ENCODE results near the gene DIO3. TPM values are rescaled to one million over a fixed set of nuclear protein-coding genes. Genes with fewer than 3 reads are reported as not detected.
A peak's percentile ranks its signal among the peaks of the same experiment; 100 is the strongest.

DIO3 gene
- total RNA-seq, 1 donor from 2014 or later, result 1.9 TPM

- peak overlapping the region; percentile 65 for H3K27ac ChIP-seq
- TF ChIP-seq, protein P1, sequence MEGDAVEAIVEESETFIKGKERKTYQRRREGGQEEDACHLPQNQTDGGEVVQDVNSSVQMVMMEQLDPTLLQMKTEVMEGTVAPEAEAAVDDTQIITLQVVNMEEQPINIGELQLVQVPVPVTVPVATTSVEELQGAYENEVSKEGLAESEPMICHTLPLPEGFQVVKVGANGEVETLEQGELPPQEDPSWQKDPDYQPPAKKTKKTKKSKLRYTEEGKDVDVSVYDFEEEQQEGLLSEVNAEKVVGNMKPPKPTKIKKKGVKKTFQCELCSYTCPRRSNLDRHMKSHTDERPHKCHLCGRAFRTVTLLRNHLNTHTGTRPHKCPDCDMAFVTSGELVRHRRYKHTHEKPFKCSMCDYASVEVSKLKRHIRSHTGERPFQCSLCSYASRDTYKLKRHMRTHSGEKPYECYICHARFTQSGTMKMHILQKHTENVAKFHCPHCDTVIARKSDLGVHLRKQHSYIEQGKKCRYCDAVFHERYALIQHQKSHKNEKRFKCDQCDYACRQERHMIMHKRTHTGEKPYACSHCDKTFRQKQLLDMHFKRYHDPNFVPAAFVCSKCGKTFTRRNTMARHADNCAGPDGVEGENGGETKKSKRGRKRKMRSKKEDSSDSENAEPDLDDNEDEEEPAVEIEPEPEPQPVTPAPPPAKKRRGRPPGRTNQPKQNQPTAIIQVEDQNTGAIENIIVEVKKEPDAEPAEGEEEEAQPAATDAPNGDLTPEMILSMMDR (IDR thresholded peaks at IDR 0.05), result no peak
- ATAC-seq, result peak; percentile 48 to 54
- peaks cover 48% of the 10 kb centered on the region for H3K4me1 ChIP-seq
- H3K4me3 ChIP-seq, result no peak overlapping the region
- no peaks in the 10 kb centered on the region for H3K36me3 ChIP-seq
- DNase-seq, result peak; percentile 61
- intact Hi-C loops (cut with DNase I), result no loop called here
- no peaks in the 10 kb centered on the region for H3K27me3 ChIP-seq (ENCODE audit: low read depth)
- H3K9me3 ChIP-seq, result no peaks in the 10 kb centered on the region
Measured at GRCh38 chr14:101518611-101519473, 42.5 kb upstream of the DIO3 start.

DNA sequence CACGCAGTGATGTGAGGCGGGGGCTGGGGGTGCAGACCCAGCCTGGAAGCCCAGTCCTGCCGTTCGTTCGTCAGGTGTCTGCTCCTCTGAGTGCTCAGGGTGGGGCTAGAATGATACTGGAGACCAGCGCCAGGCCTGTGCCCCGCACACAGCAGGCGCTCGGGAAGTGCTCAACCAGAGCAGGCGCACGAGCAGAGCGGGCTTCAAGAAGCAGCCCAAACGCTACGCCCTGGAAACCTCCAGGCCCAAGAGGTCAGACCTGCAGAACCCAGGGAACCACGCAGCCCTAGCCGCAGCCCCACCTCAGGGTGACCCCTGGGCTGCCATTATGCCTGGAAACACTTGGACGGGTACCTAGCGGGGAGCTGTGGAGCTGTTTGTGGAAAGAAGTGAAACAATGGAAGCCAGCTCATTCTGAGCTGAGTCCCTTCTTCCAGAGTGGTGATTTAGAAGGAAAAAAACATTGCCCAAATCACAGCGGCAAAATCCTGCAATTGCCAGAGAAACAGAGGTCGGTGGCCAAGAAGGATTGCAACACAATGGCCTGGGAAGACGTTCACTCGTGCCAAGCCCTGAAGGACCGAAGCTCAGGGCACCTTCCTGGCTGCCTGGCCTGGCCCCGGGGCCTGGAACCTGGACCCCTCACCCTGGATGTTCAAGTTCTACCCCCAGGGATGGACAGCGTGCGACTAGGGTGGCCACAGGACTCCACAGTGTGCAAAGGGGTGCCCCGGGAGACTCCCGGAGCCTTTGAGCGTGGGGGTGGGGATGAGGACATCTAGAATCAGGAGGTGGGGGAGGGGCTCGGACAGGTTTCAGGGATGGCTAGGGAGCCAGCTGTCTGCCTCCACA is 40.4 kb upstream of the DIO3 start:
- peak overlapping the region; percentile 36 for H3K27ac ChIP-seq

GRCh38 chr14:101521473-101521915 is 39.8 kb upstream of the DIO3 start:
- ATAC-seq (no peak), DNase-seq (no peak)
- intact Hi-C loops (cut with DNase I), result no loop called here
- TF ChIP-seq, protein P1 (IDR thresholded peaks at IDR 0.05), result no peak
- H3K27ac ChIP-seq, result no peak overlapping the region
- peaks cover 48% of the 10 kb centered on the region for H3K4me1 ChIP-seq
- no peaks in the 10 kb centered on the region for H3K36me3 ChIP-seq
- H3K4me3 ChIP-seq, result no peak overlapping the region
- no peaks in the 10 kb centered on the region for H3K9me3 ChIP-seq
- H3K27me3 ChIP-seq (ENCODE audit: low read depth), result no peaks in the 10 kb centered on the region

More for the DNA sequence above, 40.4 kb upstream of the DIO3 start:
- DNase-seq (no peak), ATAC-seq (no peak)
- peaks cover 48% of the 10 kb centered on the region for H3K4me1 ChIP-seq
- no peak overlapping the region for H3K4me3 ChIP-seq
- H3K36me3 ChIP-seq, result no peaks in the 10 kb centered on the region
- no peaks in the 10 kb centered on the region for H3K27me3 ChIP-seq (ENCODE audit: low read depth)
- H3K9me3 ChIP-seq, result no peaks in the 10 kb centered on the region
- TF ChIP-seq, protein P1 (IDR thresholded peaks at IDR 0.05), result no peak
- intact Hi-C loops (cut with DNase I), result no loop called here

GRCh38 chr14:101521978-101522377 is 39.3 kb upstream of the DIO3 start:
- H3K36me3 ChIP-seq, result no peaks in the 10 kb centered on the region
- DNase-seq (no peak), ATAC-seq (no peak)
- TF ChIP-seq, protein P1 (IDR thresholded peaks at IDR 0.05), result no peak
- H3K4me1 ChIP-seq, result peaks cover 48% of the 10 kb centered on the region
- H3K9me3 ChIP-seq, result no peaks in the 10 kb centered on the region
- intact Hi-C loops (cut with DNase I), result no loop called here
- H3K4me3 ChIP-seq, result no peak overlapping the region
- no peaks in the 10 kb centered on the region for H3K27me3 ChIP-seq (ENCODE audit: low read depth)
- H3K27ac ChIP-seq, result no peak overlapping the region

DNA sequence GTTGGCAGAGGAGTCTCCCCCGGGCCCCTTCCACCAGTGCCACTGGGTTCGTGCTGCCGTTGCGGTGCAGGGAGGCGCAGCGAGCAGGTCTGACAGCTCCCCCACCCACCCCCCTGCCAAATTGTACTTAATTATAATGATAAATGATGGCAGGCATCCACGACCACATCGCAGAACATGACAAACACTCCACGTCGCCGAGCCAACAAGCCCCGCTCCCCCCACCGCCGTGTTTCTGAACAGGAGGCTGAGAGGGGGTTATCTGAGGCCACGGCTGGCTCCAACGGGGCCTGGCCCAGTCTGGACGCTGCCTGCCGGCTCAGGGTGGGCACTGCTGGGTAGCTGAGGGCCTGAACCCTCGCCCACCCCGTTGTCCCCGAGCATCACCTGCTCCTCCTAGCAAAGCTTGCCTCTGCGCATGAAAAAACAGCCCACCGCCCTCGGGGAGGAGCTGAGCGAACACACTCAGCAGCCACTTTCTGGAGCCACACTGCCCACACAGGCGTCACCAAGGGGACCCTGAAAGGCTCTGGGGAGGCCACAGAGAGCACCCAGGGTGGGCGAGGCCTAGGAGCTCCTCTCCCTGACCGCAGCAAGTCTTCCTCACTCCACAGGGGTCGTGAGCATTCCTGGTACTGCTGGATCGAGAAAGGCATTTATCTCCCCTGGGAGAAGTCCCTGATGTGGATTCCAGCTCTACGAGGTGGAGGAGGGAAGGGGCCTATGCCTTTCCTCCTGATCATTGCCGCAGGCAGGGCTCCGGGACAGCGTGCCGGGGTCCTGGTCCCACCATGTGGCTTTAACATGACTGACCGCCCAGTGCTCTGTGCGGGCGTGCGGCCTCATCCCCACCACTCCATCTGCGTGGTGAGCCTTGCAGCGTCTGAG is 35.4 kb upstream of the DIO3 start:
- TF ChIP-seq, protein P1 (IDR thresholded peaks at IDR 0.05), result no peak
- DNase-seq (no peak), ATAC-seq (no peak)
- intact Hi-C loops (cut with DNase I), result no loop called here
- Histone ChIP-seq H3K27ac (no peak overlapping the region), H3K36me3 (no peaks in the 10 kb centered on the region), H3K27me3 (ENCODE audit: low read depth) (no peaks in the 10 kb centered on the region), H3K9me3 (no peaks in the 10 kb centered on the region), H3K4me1 (peaks cover 11% of the 10 kb centered on the region), H3K4me3 (no peak overlapping the region)
